A549 (cell line): Measurements from ENCODE around the gene ANO6. TPM values are rescaled to one million over a fixed set of nuclear protein-coding genes. Genes with fewer than 3 reads are reported as not detected.

Experiments
- ATAC-seq, 2 experiments: fragments of 200-7000 bp in 1 of 2; fragments of >200 bp in 1 of 2; cut with Nextera tagmentation in 1 of 2; cut with Tn5 transposase in 1 of 2; 3 replicates each; pipeline versions ENCODE4 v1.8.0 to v1.9.1; 2018 to 2020; ENCODE audit warnings: mild to moderate bottlenecking in 1 of 2, moderate library complexity in 1 of 2
- CTCF ChIA-PET: fragments of 300-600 bp; sonication (Branson Sonifier 250); formaldehyde crosslinking; extraction: SDS; loops from one replicate; lab custom pipeline; 2021; ENCODE audit warnings: antibody characterized with exemption, inconsistent platforms; lab: Yijun Ruan, JAX
- POLR2A ChIA-PET: fragments of 350-600 bp; formaldehyde crosslinking; extraction: SDS; loops from one replicate; lab custom pipeline; 2021; ENCODE audit warnings: antibody characterized with exemption, inconsistent platforms; lab: Yijun Ruan, JAX
- DNase-seq, 2 experiments: peaks; one replicate each; pipeline versions ENCODE4 v3.0.0 to v3.0.0-alpha.2; 2011 to 2016; ENCODE audit warnings: low read depth in 1 of 2, low spot score in 1 of 2
- FAIRE-seq: peaks from 2 replicates; lab custom pipeline; 2011; peaks lifted over from hg19 to GRCh38; lab: Jason Lieb, UNC
- H3K27ac ChIP-seq, 2 experiments: fragments of >200 bp; sonication (Bioruptor Twin); formaldehyde crosslinking; 3 replicates each; pipeline ENCODE4 v1.5.1; 2016 to 2017
- H3K4me1 ChIP-seq: fragments of >200 bp; sonication (Bioruptor Twin); formaldehyde crosslinking; 3 replicates; pipeline ENCODE4 v1.6.1; 2016
- H3K4me2 ChIP-seq: fragments of >200 bp; sonication (Bioruptor Twin); formaldehyde crosslinking; 3 replicates; pipeline ENCODE4 v1.6.1; 2016
- H3K4me3 ChIP-seq: fragments of >200 bp; sonication (Bioruptor Twin); formaldehyde crosslinking; 3 replicates; pipeline ENCODE4 v1.5.1; 2016
- H3K9me3 ChIP-seq: fragments of >200 bp; sonication (Bioruptor Twin); formaldehyde crosslinking; 3 replicates; pipeline ENCODE4 v1.6.1; 2016
- BCL3 ChIP-seq: fragments of >200 bp; sonication (Bioruptor Twin); formaldehyde crosslinking; IDR thresholded peaks from 3 replicates; pipeline ENCODE4 v1.6.1; 2016
- BHLHE40 ChIP-seq: IDR thresholded peaks from 2 replicates; pipeline ENCODE4 v1.6.1; 2012; ENCODE audit warnings: low read depth, low read length, inconsistent platforms
- CBX8 ChIP-seq: fragments of 200-600 bp; sonication (generic); IDR thresholded peaks from 2 replicates; pipeline ENCODE4 v1.6.1; 2016
- CTCF ChIP-seq: fragments of >200 bp; sonication (Bioruptor Twin); formaldehyde crosslinking; IDR thresholded peaks from 3 replicates; pipeline ENCODE4 v1.5.1; 2016
- EHF ChIP-seq: fragments of 250-450 bp; sonication (Bioruptor Pico); IDR thresholded peaks from 2 replicates; pipeline ENCODE4 v1.5.0; 2020; ENCODE audit warnings: mild to moderate bottlenecking
- ELK1 ChIP-seq: fragments of 150-350 bp; IDR thresholded peaks from 2 replicates; pipeline ENCODE4 v1.6.1; 2014; ENCODE audit warnings: low read depth, mild to moderate bottlenecking, low read length
- ESRRA ChIP-seq: fragments of 150-350 bp; IDR thresholded peaks from 2 replicates; pipeline ENCODE4 v1.6.1; 2014; ENCODE audit warnings: mild to moderate bottlenecking, low read length, borderline replicate concordance
- FOSL2 ChIP-seq, 2 experiments: fragments of 450-650 bp in 1 of 2; fragments of >200 bp in 1 of 2; sonication (Bioruptor Twin) in 1 of 2; formaldehyde crosslinking; IDR thresholded peaks; 2 replicates each; pipeline versions ENCODE4 v1.5.0 to v1.6.1; 2016 to 2020; ENCODE audit warnings: mild to moderate bottlenecking in 1 of 2, moderate library complexity in 1 of 2
- GATA3 ChIP-seq: IDR thresholded peaks from 2 replicates; pipeline ENCODE4 v1.6.1; 2012; ENCODE audit warnings: borderline replicate concordance
- HEYL ChIP-seq: fragments of 250-450 bp; sonication (Bioruptor Pico); IDR thresholded peaks from 2 replicates; pipeline ENCODE4 v1.8.0; 2021; ENCODE audit warnings: mild to moderate bottlenecking, moderate library complexity
- HOXA7 ChIP-seq: fragments of 250-450 bp; sonication (Bioruptor Pico); IDR thresholded peaks from 2 replicates; pipeline ENCODE4 v1.5.0; 2020; ENCODE audit warnings: mild to moderate bottlenecking, moderate library complexity
- HOXB5 ChIP-seq: fragments of 250-450 bp; sonication (Bioruptor Pico); IDR thresholded peaks from 2 replicates; pipeline ENCODE4 v1.5.0; 2020; ENCODE audit warnings: mild to moderate bottlenecking, moderate library complexity
- KDM5A ChIP-seq: fragments of 200-600 bp; sonication (generic); IDR thresholded peaks from 2 replicates; pipeline ENCODE4 v1.6.1; 2016; ENCODE audit warnings: antibody characterized with exemption, mild to moderate bottlenecking
- MAX ChIP-seq: IDR thresholded peaks from 2 replicates; pipeline ENCODE4 v1.6.1; 2012
- MAZ ChIP-seq: fragments of 150-350 bp; IDR thresholded peaks from 2 replicates; pipeline ENCODE4 v1.6.1; 2014; ENCODE audit warnings: antibody characterized with exemption, low read depth, low read length, borderline replicate concordance
- NR3C1 ChIP-seq: fragments of >200 bp; sonication (Bioruptor Twin); formaldehyde crosslinking; IDR thresholded peaks from 3 replicates; pipeline ENCODE4 v1.6.1; 2017
- POLR2AphosphoS2 ChIP-seq: conservative IDR thresholded peaks from 2 replicates; pipeline ENCODE4 v1.6.1; 2012; ENCODE audit warnings: low read length, improper control_type of control experiment, inconsistent platforms
- RCOR1 ChIP-seq: fragments of 150-350 bp; IDR thresholded peaks from 2 replicates; pipeline ENCODE4 v1.6.1; 2014; ENCODE audit warnings: antibody characterized with exemption, low read length, low read depth
- SMC3 ChIP-seq: fragments of >200 bp; sonication (Bioruptor Twin); formaldehyde crosslinking; IDR thresholded peaks from 3 replicates; pipeline ENCODE4 v1.6.1; 2018; ENCODE audit warnings: inconsistent platforms
- SREBF2 ChIP-seq: fragments of 450-650 bp; IDR thresholded peaks from 2 replicates; pipeline ENCODE4 v1.6.1; 2014; ENCODE audit warnings: mild to moderate bottlenecking, moderate library complexity
- USF2 ChIP-seq: fragments of 450-650 bp; IDR thresholded peaks from 2 replicates; pipeline ENCODE4 v1.6.1; 2014; ENCODE audit warnings: antibody characterized with exemption
- ZC3H11A ChIP-seq: fragments of 450-650 bp; IDR thresholded peaks from 2 replicates; pipeline ENCODE4 v1.6.1; 2014; ENCODE audit warnings: antibody characterized with exemption, mild to moderate bottlenecking
- ZSCAN20 ChIP-seq: fragments of 250-450 bp; sonication (Bioruptor Pico); IDR thresholded peaks from 2 replicates; pipeline ENCODE4 v1.8.0; 2022; ENCODE audit warnings: mild to moderate bottlenecking, moderate library complexity
- WGBS: methylation state at CpG from one replicate; pipeline ENCODE4 v1.1.6; 2017; ENCODE audit errors: missing lambda C conversion rate; 5-methylcytosine and 5-hydroxymethylcytosine counted together
- polyA plus RNA-seq, 4 experiments: library from polyadenylated mRNA; depleted of rRNA in 3 of 4; stranded (reverse); fragments of >200 nt; fragmentation: RNase III in 1 of 4; extraction: RNeasy Plus Mini Kit Qiagen cat#74134 plus additional on column Dnase treatment in 1 of 4; gene quantifications; 2 replicates in 3 of 4; 3 replicates in 1 of 4; pipeline ENCODE4 v1.2.3, GENCODE V29; 2011 to 2017

The ANO6 gene
- polyA plus RNA-seq, 2 of the 4 experiments (the other 2 are of a cell fraction): 41.7 to 80.0 TPM

- Histone ChIP-seq H3K27ac (no peak overlapping the region), H3K9me3 (no peaks in the 10 kb centered on the region), H3K4me3 (no peak overlapping the region), H3K4me1 (peaks cover 13% of the 10 kb centered on the region; the same call in 2 of the 3 replicates)
- FAIRE-seq: no peak
- ChIA-PET POLR2A (no interaction called here), CTCF (no interaction called here)
- no peak for ATAC-seq
- DNase-seq: no peak
- TF ChIP-seq USF2 (no peak), HEYL (CRISPR knock-in tag) (no peak), CBX8 (no peak), SREBF2 (no peak), HOXB5 (CRISPR knock-in tag) (no peak), BHLHE40 (no peak), FOSL2 (IDR thresholded peaks at IDR 0.05) (no peak), FOSL2 (CRISPR knock-in tag; IDR thresholded peaks at IDR 0.05) (no peak), KDM5A (no peak), ZC3H11A (no peak), EHF (no peak)
- TF ChIP-seq, all 56 proteins: peak for 0
- no peak overlapping the region for H3K4me2 ChIP-seq
- 88% methylated on average over 2 of the region's 2 CpGs for WGBS
These were observed 200.2 kb downstream of the ANO6 start for GRCh38 chr12:45416126-45416525.

GRCh38 chr12:45418520-45418919 is 202.6 kb downstream of the ANO6 start:
- ATAC-seq (no peak), FAIRE-seq (no peak), DNase-seq (no peak)
- Histone ChIP-seq H3K27ac (no peak overlapping the region), H3K4me1 (peaks cover 13% of the 10 kb centered on the region; the same call in 2 of the 3 replicates), H3K4me2 (no peak overlapping the region), H3K4me3 (no peak overlapping the region)
- POLR2A ChIA-PET: no interaction called here
- 93% methylated on average over 1 of the region's 1 CpG for WGBS
- CTCF ChIA-PET: interaction anchor here (0.7 to 1.4 kb wide), 3 partner anchors 10 to 150 kb away, joined by 3 read pairs; no protein-coding TSS in a partner anchor
- TF ChIP-seq NR3C1: no peak
- no peak for TF ChIP-seq ELK1
- TF ChIP-seq HEYL (CRISPR knock-in tag): no peak
- no peak for TF ChIP-seq BCL3
- no peak for TF ChIP-seq ESRRA
- TF ChIP-seq ZSCAN20 (CRISPR knock-in tag): no peak
- TF ChIP-seq MAX: no peak
- TF ChIP-seq HOXA7 (CRISPR knock-in tag): no peak
- no peak for TF ChIP-seq GATA3
- TF ChIP-seq MAZ: no peak
- TF ChIP-seq BHLHE40: no peak
- TF ChIP-seq POLR2AphosphoS2: no peak
- TF ChIP-seq SREBF2: no peak
- TF ChIP-seq RCOR1: no peak
- TF ChIP-seq SMC3: no peak
- TF ChIP-seq CTCF: no peak
- TF ChIP-seq, all 56 proteins: peak for 0
- H3K9me3 ChIP-seq: no peaks in the 10 kb centered on the region
